Fibroblast of skin of abdomen (primary cell): ENCODE measurements around the gene ACAP2.
A peak's percentile ranks its signal among the peaks of the same experiment; 100 is the strongest.
"Not testable (repeated sequence)": the region's sequence is repeated elsewhere in the genome, so short reads cannot be mapped to it uniquely, and the experiment has no call there.

ENCODE experiments used
- DNase-seq: peaks from one replicate; pipeline ENCODE4 v3.0.0-alpha.2; 2013

ACAP2 gene

DNA sequence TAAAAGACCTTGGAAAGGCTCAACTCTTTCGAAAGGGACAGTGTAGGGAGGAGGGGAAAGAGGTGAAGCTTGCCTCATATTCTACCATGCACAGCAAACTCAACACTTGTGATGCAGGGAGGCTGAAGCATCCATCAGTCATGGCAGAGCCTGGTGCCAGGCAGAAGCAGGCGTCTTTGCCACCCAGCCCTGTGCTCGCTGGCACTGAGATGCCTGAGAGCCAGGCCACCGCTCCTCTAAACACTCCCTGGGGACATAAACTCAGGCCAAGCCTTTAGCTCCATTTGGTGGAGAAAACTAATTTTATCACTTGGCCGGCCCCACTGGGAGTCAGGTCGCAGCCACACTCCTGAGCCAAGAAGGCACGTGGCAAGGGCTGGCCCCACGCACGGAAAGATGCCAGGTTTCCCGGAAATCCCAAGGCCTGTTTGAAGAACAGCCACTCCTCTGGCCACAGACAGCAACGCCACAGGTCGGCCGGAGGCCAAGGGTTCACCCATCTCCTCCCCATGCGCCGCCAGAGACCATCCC, 202.6 kb downstream of the ACAP2 start:
- no peak for DNase-seq

- DNase-seq, result no peak
Measured at GRCh38 chr3:195239121-195239520, 203.7 kb downstream of the ACAP2 start.

DNA sequence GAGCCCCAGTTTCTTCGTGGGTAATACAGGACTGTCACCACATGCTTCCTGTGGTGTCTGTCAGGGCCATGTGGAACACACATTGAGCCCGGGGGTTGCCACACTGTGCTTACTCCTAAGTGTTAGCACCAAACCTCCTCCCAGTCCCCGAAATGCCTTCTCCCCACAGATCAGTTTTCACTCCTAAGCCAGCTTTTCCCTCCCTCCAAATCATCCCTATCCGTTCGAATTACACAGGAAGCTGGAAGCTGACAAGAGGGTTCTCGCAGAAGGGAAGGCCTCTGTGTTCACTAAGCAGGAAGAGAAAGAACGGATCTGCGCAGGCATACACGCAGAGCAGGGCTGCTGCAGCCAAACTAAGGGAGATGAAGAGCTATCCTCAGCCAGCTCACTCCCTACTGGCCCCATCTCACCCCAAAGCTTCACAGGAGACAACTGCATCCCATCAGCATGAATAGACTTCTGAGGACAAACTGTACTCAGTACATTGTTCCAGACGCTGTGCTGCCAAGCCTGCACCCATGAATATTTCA, 204.2 kb downstream of the ACAP2 start:
- DNase-seq, result peak; percentile 63

DNA sequence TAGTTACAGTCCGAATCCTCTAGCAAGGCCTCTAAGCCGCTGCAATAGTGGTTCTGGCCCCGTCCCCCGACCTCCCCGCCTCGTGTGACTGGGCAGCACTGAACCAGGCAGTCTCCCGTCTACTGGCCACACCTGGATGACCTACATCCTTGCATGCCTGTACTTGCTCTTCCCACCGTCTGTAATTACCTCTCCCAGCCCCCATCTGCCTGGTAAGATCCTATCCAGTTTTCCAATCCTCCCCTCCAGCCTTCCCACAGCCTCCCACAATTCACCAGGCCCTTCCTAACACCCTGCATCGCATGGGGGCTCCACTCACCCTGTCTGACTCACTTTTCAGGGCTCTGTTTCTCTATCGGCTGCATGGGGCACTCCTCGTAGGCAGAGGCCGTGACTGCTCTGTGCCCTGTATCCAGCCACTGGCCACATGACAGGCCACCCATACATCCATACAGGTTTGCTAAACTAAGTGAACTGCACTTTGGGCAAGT, 204.7 kb downstream of the ACAP2 start:
- DNase-seq, result no peak

DNA sequence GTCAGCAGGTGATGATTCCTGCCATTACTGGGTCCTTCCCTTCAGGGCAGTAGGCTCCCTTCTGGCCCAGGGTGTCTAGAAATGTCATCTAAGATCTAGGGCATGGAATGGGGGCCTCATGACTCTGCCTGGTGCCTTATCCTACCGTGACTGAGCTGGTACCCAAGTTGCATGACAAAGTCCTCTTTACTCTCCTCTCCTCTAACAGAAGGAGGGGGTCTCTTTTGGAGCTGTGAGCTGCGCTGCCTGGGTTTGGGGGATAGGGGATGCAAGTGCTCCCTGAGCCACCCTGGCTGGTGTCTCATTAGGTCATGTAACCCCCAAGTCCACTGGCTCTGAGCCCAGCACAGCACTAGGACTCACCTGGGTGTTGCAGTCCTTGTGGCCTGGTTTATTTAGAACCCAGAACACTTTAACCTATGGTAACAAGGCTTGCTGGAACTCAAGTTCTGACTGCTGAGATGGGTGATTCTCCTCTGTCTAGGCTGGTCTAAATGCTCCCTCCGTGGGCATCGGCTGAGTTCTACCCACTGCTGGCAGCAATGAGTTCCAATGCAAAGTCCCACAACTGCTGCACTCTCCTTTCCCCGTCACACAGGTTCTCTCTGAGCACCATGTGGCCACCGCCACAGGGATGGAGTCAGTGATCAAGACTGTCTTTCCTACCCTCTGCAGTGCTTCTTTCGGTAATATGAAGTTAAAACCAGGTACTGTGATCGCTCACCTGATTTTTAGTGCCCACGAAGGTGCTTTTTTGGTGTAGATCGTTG, 205.8 kb downstream of the ACAP2 start:
- no peak for DNase-seq

- no peak for DNase-seq
Measured at GRCh38 chr3:195236076-195236798, 206.6 kb downstream of the ACAP2 start.

GRCh38 chr3:195230244-195230643, 212.6 kb downstream of the ACAP2 start:
- DNase-seq, result no peak

- DNase-seq, result not testable (repeated sequence)
Measured at GRCh38 chr3:195228886-195229285, 213.9 kb downstream of the ACAP2 start.

DNA sequence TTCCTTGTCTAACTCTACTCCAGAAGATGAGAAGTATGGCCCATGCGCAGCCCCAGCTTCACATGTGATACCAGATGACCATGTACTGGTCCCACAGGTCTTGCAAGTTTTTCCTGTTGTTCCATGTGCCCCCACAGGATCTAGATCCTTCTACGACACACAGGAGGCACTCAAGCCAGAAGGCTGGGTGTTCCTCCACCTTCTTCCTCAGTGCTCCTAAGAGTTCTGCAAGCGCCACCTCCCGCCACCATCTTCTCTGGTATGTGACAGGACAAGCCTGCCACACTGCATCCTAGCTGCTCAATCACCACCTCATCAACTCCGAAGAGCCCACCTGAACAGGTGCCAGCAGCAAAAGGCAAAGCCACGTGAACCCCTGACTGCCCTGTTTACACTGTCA, 214.9 kb downstream of the ACAP2 start:
- no peak for DNase-seq

GRCh38 chr3:195226900-195227447, 215.8 kb downstream of the ACAP2 start:
- no peak for DNase-seq

DNA sequence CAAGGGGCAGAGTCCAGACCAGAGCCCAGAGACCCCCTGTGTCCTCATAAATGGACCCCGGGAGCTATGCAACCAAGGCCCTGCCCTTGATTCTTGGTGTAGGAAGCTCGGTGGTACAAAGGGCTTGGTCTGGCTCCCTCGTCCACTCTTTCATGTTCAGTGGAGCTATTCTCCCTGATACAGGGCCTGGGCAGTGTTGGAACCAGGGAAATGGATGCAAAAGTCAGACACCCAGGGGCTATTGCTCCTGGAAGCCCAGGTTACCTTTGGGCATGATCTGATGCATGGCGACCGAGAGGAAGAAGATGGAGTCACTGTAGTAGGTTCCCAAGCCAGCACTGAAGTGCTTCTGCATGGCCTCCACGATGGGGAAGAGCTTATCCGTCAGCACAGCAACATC, 216.4 kb downstream of the ACAP2 start:
- DNase-seq, result no peak

GRCh38 chr3:195224980-195225580, 217.7 kb downstream of the ACAP2 start:
- no peak for DNase-seq
